HEK293 (cell line): ENCODE data around the gene EIF4A3.

Source experiments
- BCL11B ChIP-seq: fragments of 450-650 bp; formaldehyde crosslinking; IDR thresholded peaks from 2 replicates; pipeline ENCODE4 v1.5.1; 2016; ENCODE audit warnings: low read depth, missing biosample characterization, missing genetic modification characterization
- KLF7 ChIP-seq: fragments of 450-650 bp; formaldehyde crosslinking; IDR thresholded peaks from 2 replicates; pipeline ENCODE4 v1.5.1; 2016; ENCODE audit warnings: missing biosample characterization, missing genetic modification characterization, borderline replicate concordance
- KLF9 ChIP-seq: fragments of 450-650 bp; formaldehyde crosslinking; IDR thresholded peaks from 2 replicates; pipeline ENCODE4 v1.5.1; 2016; ENCODE audit warnings: missing biosample characterization, missing genetic modification characterization, low read depth
- YY1 ChIP-seq: fragments of 450-650 bp; formaldehyde crosslinking; IDR thresholded peaks from 2 replicates; pipeline ENCODE4 v1.5.1; 2018; ENCODE audit warnings: missing biosample characterization, missing genetic modification characterization
- ZBTB17 ChIP-seq: fragments of 450-650 bp; formaldehyde crosslinking; IDR thresholded peaks from 2 replicates; pipeline ENCODE4 v1.5.1; 2016; ENCODE audit warnings: missing biosample characterization, missing genetic modification characterization
- ZBTB48 ChIP-seq: fragments of 450-650 bp; formaldehyde crosslinking; IDR thresholded peaks from 2 replicates; pipeline ENCODE4 v1.5.1; 2016; ENCODE audit warnings: missing biosample characterization, missing genetic modification characterization
- ZBTB8A ChIP-seq: fragments of 450-650 bp; formaldehyde crosslinking; IDR thresholded peaks from 2 replicates; pipeline ENCODE4 v1.5.1; 2016; ENCODE audit warnings: missing biosample characterization, missing genetic modification characterization
- ZFHX2 ChIP-seq: fragments of 450-650 bp; formaldehyde crosslinking; conservative IDR thresholded peaks from 2 replicates; pipeline ENCODE4 v1.5.1; 2016; ENCODE audit warnings: missing biosample characterization, missing genetic modification characterization
- ZFP37 ChIP-seq: fragments of 450-650 bp; formaldehyde crosslinking; IDR thresholded peaks from 2 replicates; pipeline ENCODE4 v1.5.1; 2016; ENCODE audit warnings: missing biosample characterization, missing genetic modification characterization
- ZNF10 ChIP-seq: fragments of 450-650 bp; formaldehyde crosslinking; IDR thresholded peaks from 2 replicates; pipeline ENCODE4 v1.5.1; 2017; ENCODE audit warnings: missing biosample characterization, missing genetic modification characterization
- ZNF132 ChIP-seq: fragments of 450-650 bp; formaldehyde crosslinking; IDR thresholded peaks from 2 replicates; pipeline ENCODE4 v1.5.1; 2017; ENCODE audit warnings: missing biosample characterization, missing genetic modification characterization, borderline replicate concordance
- ZNF174 ChIP-seq: fragments of 450-650 bp; formaldehyde crosslinking; IDR thresholded peaks from 2 replicates; pipeline ENCODE4 v1.5.0; 2017; ENCODE audit warnings: missing biosample characterization, mild to moderate bottlenecking, missing genetic modification characterization
- ZNF221 ChIP-seq: fragments of 450-650 bp; formaldehyde crosslinking; IDR thresholded peaks from 2 replicates; pipeline ENCODE4 v1.5.1; 2017; ENCODE audit warnings: missing biosample characterization, missing genetic modification characterization, borderline replicate concordance
- ZNF341 ChIP-seq: fragments of 450-650 bp; formaldehyde crosslinking; IDR thresholded peaks from 2 replicates; pipeline ENCODE4; 2016; ENCODE audit warnings: low read depth, missing biosample characterization, missing genetic modification characterization
- ZNF423 ChIP-seq: fragments of 450-650 bp; formaldehyde crosslinking; IDR thresholded peaks from 2 replicates; pipeline ENCODE4 v1.5.1; 2016; ENCODE audit warnings: missing biosample characterization, missing genetic modification characterization
- ZNF473 ChIP-seq: fragments of 450-650 bp; formaldehyde crosslinking; IDR thresholded peaks from 2 replicates; pipeline ENCODE4 v1.5.1; 2017; ENCODE audit warnings: missing biosample characterization, missing genetic modification characterization
- ZNF501 ChIP-seq: fragments of 450-650 bp; formaldehyde crosslinking; IDR thresholded peaks from 2 replicates; pipeline ENCODE4 v1.5.1; 2016; ENCODE audit warnings: missing biosample characterization, missing genetic modification characterization
- ZNF561 ChIP-seq: fragments of 450-650 bp; IDR thresholded peaks from 2 replicates; pipeline ENCODE4 v1.5.1; 2018; ENCODE audit warnings: missing biosample characterization, missing genetic modification characterization, borderline replicate concordance
- ZNF654 ChIP-seq: fragments of 450-650 bp; formaldehyde crosslinking; IDR thresholded peaks from 2 replicates; pipeline ENCODE4 v1.5.1; 2016; ENCODE audit warnings: low read depth, missing biosample characterization, missing genetic modification characterization
- ZSCAN16 ChIP-seq: fragments of 450-650 bp; formaldehyde crosslinking; IDR thresholded peaks from 2 replicates; pipeline ENCODE4 v1.5.1; 2016; ENCODE audit warnings: missing biosample characterization, missing genetic modification characterization
- ZSCAN23 ChIP-seq: fragments of 450-650 bp; formaldehyde crosslinking; IDR thresholded peaks from 2 replicates; pipeline ENCODE4 v1.5.1; 2016; ENCODE audit warnings: missing biosample characterization, missing genetic modification characterization
- ZSCAN30 ChIP-seq: fragments of 450-650 bp; IDR thresholded peaks from 2 replicates; pipeline ENCODE4 v1.5.1; 2018; ENCODE audit warnings: missing biosample characterization, mild to moderate bottlenecking, missing genetic modification characterization, moderate library complexity
- TF ChIP-seq, protein P1 (sequence below): fragments of 450-650 bp; formaldehyde crosslinking; IDR thresholded peaks from 2 replicates; pipeline ENCODE4 v1.5.1; 2016; ENCODE audit warnings: missing biosample characterization, missing genetic modification characterization
- TF ChIP-seq, protein P2 (sequence below): fragments of 450-650 bp; formaldehyde crosslinking; IDR thresholded peaks from 2 replicates; pipeline ENCODE4 v1.5.1; 2016; ENCODE audit warnings: missing biosample characterization, missing genetic modification characterization
- TF ChIP-seq, protein P3 (sequence below): fragments of 450-650 bp; formaldehyde crosslinking; IDR thresholded peaks from 2 replicates; pipeline ENCODE4 v1.5.1; 2016; ENCODE audit warnings: missing biosample characterization, missing genetic modification characterization
- TF ChIP-seq, protein P4 (sequence below): fragments of 450-650 bp; formaldehyde crosslinking; IDR thresholded peaks from 2 replicates; pipeline ENCODE4 v1.5.1; 2016; ENCODE audit warnings: missing biosample characterization, missing genetic modification characterization
- TF ChIP-seq, protein P5 (sequence below): fragments of 450-650 bp; formaldehyde crosslinking; optimal IDR thresholded peaks from 2 replicates; pipeline ENCODE3; 2016; ENCODE audit warnings: missing biosample characterization, mild to moderate bottlenecking, missing genetic modification characterization
- TF ChIP-seq, protein P6 (sequence below): fragments of 450-650 bp; formaldehyde crosslinking; IDR thresholded peaks from 2 replicates; pipeline ENCODE4 v1.5.1; 2016; ENCODE audit warnings: missing biosample characterization, missing genetic modification characterization

EIF4A3 gene

DNA sequence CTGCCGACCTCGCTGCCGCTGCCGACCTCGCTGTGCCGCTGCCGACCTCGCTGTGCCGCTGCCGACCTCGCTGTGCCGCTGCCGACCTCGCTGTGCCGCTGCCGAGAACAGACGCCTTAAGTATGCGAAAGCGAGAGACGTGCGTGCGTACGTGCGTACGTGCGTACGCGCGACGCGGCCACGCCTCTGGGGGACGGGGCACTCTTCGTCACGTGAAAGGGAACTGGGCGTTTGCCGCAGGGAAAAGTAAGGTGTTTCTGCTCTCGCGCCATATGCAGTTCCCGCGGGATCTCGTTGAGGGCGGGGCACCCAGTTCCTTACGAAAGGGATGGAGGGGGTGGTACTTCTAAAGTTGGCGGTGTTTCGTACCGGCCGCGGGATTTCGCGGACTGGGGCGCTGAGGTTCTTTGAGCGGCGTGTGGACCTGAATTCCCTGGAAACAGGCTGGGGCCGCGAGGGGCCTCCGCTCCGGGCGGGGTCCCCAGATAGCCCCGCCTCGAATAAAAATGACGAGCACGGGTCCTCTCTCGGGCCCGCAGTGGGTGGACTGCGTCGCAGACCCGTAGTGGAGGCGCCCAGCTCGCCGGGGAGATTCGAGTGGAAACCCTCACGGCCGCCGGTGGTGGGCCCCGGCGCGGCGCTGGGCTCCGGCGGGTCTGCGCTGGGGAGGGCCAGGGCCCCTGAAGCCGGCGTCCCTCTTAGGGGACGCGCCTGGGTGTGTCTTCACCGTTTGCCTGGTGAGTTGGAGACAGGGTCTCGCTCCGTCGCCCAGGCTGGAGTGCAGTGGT, at the start of gene EIF4A3 (continued):
- peak; percentile 87; the same call in 1 of the 2 replicates for TF ChIP-seq ZNF561 (tag by site-specific recombination)
- TF ChIP-seq ZNF473 (tag by site-specific recombination): no peak
- TF ChIP-seq KLF7: peak; percentile 97
- no peak for TF ChIP-seq ZSCAN16 (tag by site-specific recombination)
- no peak for TF ChIP-seq ZNF132 (tag by site-specific recombination)
- TF ChIP-seq ZSCAN23 (tag by site-specific recombination): peak; percentile 27; the same call in 1 of the 2 replicates
- TF ChIP-seq, protein P1, sequence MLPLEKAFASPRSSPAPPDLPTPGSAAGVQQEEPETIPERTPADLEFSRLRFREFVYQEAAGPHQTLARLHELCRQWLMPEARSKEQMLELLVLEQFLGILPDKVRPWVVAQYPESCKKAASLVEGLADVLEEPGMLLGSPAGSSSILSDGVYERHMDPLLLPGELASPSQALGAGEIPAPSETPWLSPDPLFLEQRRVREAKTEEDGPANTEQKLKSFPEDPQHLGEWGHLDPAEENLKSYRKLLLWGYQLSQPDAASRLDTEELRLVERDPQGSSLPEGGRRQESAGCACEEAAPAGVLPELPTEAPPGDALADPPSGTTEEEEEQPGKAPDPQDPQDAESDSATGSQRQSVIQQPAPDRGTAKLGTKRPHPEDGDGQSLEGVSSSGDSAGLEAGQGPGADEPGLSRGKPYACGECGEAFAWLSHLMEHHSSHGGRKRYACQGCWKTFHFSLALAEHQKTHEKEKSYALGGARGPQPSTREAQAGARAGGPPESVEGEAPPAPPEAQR: no peak
- TF ChIP-seq KLF9: peak; percentile 93
- no peak for TF ChIP-seq ZNF10 (tag by site-specific recombination)
- no peak for TF ChIP-seq ZNF174
- peak; percentile 40 for TF ChIP-seq ZNF341 (tag by site-specific recombination)
- TF ChIP-seq ZNF221 (tag by site-specific recombination): no peak
- no peak for TF ChIP-seq ZFHX2 (tag by site-specific recombination)
- TF ChIP-seq ZBTB48 (tag by site-specific recombination): 0 out of 2 replicates have a peak, but pooled peaks have one; percentile 46
- TF ChIP-seq, protein P2, sequence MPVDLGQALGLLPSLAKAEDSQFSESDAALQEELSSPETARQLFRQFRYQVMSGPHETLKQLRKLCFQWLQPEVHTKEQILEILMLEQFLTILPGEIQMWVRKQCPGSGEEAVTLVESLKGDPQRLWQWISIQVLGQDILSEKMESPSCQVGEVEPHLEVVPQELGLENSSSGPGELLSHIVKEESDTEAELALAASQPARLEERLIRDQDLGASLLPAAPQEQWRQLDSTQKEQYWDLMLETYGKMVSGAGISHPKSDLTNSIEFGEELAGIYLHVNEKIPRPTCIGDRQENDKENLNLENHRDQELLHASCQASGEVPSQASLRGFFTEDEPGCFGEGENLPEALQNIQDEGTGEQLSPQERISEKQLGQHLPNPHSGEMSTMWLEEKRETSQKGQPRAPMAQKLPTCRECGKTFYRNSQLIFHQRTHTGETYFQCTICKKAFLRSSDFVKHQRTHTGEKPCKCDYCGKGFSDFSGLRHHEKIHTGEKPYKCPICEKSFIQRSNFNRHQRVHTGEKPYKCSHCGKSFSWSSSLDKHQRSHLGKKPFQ (tag by site-specific recombination): no peak
- peak; percentile 22; the same call in 1 of the 2 replicates for TF ChIP-seq ZFP37 (tag by site-specific recombination)
- no peak for TF ChIP-seq ZNF423 (tag by site-specific recombination)
- TF ChIP-seq ZSCAN30: peak; percentile 88; the same call in 1 of the 2 replicates
- TF ChIP-seq, protein P3, sequence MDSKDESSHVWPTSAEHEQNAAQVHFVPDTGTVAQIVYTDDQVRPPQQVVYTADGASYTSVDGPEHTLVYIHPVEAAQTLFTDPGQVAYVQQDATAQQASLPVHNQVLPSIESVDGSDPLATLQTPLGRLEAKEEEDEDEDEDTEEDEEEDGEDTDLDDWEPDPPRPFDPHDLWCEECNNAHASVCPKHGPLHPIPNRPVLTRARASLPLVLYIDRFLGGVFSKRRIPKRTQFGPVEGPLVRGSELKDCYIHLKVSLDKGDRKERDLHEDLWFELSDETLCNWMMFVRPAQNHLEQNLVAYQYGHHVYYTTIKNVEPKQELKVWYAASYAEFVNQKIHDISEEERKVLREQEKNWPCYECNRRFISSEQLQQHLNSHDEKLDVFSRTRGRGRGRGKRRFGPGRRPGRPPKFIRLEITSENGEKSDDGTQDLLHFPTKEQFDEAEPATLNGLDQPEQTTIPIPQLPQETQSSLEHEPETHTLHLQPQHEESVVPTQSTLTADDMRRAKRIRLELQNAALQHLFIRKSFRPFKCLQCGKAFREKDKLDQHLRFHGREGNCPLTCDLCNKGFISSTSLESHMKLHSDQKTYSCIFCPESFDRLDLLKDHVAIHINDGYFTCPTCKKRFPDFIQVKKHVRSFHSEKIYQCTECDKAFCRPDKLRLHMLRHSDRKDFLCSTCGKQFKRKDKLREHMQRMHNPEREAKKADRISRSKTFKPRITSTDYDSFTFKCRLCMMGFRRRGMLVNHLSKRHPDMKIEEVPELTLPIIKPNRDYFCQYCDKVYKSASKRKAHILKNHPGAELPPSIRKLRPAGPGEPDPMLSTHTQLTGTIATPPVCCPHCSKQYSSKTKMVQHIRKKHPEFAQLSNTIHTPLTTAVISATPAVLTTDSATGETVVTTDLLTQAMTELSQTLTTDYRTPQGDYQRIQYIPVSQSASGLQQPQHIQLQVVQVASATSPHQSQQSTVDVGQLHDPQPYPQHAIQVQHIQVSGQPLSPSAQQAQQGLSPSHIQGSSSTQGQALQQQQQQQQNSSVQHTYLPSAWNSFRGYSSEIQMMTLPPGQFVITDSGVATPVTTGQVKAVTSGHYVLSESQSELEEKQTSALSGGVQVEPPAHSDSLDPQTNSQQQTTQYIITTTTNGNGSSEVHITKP: peak; percentile 74
- no peak for TF ChIP-seq ZNF654 (tag by site-specific recombination)
- no peak for TF ChIP-seq BCL11B (tag by site-specific recombination)
- TF ChIP-seq, protein P4, sequence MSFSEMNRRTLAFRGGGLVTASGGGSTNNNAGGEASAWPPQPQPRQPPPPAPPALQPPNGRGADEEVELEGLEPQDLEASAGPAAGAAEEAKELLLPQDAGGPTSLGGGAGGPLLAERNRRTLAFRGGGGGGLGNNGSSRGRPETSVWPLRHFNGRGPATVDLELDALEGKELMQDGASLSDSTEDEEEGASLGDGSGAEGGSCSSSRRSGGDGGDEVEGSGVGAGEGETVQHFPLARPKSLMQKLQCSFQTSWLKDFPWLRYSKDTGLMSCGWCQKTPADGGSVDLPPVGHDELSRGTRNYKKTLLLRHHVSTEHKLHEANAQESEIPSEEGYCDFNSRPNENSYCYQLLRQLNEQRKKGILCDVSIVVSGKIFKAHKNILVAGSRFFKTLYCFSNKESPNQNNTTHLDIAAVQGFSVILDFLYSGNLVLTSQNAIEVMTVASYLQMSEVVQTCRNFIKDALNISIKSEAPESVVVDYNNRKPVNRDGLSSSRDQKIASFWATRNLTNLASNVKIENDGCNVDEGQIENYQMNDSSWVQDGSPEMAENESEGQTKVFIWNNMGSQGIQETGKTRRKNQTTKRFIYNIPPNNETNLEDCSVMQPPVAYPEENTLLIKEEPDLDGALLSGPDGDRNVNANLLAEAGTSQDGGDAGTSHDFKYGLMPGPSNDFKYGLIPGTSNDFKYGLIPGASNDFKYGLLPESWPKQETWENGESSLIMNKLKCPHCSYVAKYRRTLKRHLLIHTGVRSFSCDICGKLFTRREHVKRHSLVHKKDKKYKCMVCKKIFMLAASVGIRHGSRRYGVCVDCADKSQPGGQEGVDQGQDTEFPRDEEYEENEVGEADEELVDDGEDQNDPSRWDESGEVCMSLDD (tag by site-specific recombination): no peak; the same call in 1 of the 2 replicates
- peak; percentile 86 for TF ChIP-seq ZNF501 (tag by site-specific recombination)
- TF ChIP-seq, protein P5, sequence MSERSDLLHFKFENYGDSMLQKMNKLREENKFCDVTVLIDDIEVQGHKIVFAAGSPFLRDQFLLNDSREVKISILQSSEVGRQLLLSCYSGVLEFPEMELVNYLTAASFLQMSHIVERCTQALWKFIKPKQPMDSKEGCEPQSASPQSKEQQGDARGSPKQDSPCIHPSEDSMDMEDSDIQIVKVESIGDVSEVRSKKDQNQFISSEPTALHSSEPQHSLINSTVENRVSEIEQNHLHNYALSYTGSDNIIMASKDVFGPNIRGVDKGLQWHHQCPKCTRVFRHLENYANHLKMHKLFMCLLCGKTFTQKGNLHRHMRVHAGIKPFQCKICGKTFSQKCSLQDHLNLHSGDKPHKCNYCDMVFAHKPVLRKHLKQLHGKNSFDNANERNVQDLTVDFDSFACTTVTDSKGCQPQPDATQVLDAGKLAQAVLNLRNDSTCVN (tag by site-specific recombination): peak; percentile 96
- peak; percentile 70 for TF ChIP-seq ZBTB8A (tag by site-specific recombination)
- no peak; the same call in none of the 2 replicates for TF ChIP-seq ZBTB17 (tag by site-specific recombination)
- TF ChIP-seq, protein P6, sequence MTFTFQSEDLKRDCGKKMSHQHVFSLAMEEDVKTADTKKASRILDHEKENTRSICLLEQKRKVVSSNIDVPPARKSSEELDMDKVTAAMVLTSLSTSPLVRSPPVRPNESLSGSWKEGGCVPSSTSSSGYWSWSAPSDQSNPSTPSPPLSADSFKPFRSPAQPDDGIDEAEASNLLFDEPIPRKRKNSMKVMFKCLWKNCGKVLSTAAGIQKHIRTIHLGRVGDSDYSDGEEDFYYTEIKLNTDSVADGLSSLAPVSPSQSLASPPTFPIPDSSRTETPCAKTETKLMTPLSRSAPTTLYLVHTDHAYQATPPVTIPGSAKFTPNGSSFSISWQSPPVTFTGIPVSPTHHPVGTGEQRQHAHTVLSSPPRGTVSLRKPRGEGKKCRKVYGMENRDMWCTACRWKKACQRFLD (tag by site-specific recombination): no peak
- TF ChIP-seq YY1: peak; percentile 60; the same call in 1 of the 2 replicates
